Measurements from ENCODE around the gene BTBD6.

DNA sequence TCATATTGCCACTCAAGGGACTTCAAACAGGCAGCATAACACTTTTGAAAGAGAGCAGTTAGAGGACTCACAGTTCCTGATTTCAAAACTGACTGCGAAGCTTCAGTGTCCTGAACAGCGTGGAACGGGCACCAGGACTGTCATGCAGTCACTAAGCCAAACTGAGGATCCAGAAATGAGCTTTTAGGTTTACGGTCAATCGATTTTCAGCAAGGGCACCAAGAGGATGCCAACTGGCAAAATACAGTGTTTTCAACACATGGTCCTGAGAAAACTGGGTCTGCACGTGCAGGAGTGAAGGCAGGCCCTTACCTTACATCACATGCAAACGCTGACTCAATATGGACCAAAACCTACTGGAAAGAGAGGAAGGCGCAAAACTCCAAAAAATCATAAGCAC, 36.8 kb downstream of the BTBD6 start:
- no peak for TF ChIP-seq CTCF (IDR thresholded peaks at IDR 0.05 in 4 of 5, conservative IDR thresholded peaks at IDR 0.05 in 1 of 5)
- no peak for TF ChIP-seq POLR2A (IDR thresholded peaks at IDR 0.05)
